Body of pancreas (tissue), 4 donors: Measurements from ENCODE around the gene ZGPAT.

Experiments used
- POLR2A ChIP-seq, 3 donors: fragments of 450-650 bp; IDR thresholded peaks; one replicate each; pipeline ENCODE4 v1.6.1; 2016; ENCODE audit warnings: antibody characterized with exemption in 3 of 3, mild to moderate bottlenecking in 2 of 3
- TF ChIP-seq, protein P1 (sequence below), 7 experiments: fragments of 450-650 bp in 4 of 7; fragments of 200-600 bp in 3 of 7; sonication (generic) in 3 of 7; IDR thresholded peaks; one replicate each; pipeline ENCODE4 v1.5.1; 2016 to 2019; ENCODE audit warnings: antibody characterized with exemption in 7 of 7

DNA sequence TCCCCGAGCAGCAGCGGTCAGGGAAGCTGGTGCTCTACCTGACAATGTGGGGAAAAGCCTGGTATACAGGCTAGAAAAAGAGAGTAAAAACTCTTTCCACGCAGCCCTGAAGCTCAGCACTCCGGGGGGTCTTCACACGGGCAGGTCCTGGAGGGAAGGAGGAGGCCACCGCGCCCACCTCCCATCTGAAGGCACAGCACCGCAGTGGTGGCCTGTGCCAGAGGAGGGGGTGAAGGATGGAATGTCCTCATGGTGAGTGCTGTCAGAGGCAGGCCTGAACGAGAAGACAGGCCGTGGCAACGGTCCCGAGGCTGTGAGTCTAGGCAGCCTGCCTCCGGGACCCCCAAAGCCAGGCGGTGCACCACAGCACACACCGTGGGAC lies 37.6 kb downstream of the ZGPAT start:
- TF ChIP-seq, protein P1, sequence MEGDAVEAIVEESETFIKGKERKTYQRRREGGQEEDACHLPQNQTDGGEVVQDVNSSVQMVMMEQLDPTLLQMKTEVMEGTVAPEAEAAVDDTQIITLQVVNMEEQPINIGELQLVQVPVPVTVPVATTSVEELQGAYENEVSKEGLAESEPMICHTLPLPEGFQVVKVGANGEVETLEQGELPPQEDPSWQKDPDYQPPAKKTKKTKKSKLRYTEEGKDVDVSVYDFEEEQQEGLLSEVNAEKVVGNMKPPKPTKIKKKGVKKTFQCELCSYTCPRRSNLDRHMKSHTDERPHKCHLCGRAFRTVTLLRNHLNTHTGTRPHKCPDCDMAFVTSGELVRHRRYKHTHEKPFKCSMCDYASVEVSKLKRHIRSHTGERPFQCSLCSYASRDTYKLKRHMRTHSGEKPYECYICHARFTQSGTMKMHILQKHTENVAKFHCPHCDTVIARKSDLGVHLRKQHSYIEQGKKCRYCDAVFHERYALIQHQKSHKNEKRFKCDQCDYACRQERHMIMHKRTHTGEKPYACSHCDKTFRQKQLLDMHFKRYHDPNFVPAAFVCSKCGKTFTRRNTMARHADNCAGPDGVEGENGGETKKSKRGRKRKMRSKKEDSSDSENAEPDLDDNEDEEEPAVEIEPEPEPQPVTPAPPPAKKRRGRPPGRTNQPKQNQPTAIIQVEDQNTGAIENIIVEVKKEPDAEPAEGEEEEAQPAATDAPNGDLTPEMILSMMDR (IDR thresholded peaks at IDR 0.05): no peak
- TF ChIP-seq POLR2A (IDR thresholded peaks at IDR 0.05): no peak
